ENCODE data around the gene EML2. TPM values are rescaled to one million over a fixed set of nuclear protein-coding genes. Genes with fewer than 3 reads are reported as not detected.

Gene EML2
- total RNA-seq, 2 donors from 2014 or later: 149 to 190 TPM

GRCh38 chr19:45667620-45668341 lies 28.6 kb upstream of the EML2 start, which contains the start of gene GIPR:
Gene GIPR, plus strand, starts transcription at chr19:45668221. Its CDS starts 1,300 bp downstream, at chr19:45669521.
- peaks cover 3 to 4% of the 10 kb centered on the region in 2 donors for H3K36me3 Mint-ChIP-seq (ENCODE audit: insufficient read depth in 2 of 2)
- DNase-seq: peak; percentile 78 to 81
- ATAC-seq (replicated peaks in 1 of 2): peak; percentile 93 to 95
- peak within 1 kb of the TSS; percentile 89 to 91 for H3K4me3 Mint-ChIP-seq
- no peaks in the 10 kb centered on the region for H3K9me3 Mint-ChIP-seq
- H3K27me3 Mint-ChIP-seq (ENCODE audit: low read depth): peaks cover 22% of the 10 kb centered on the region
- peak within 1 kb of the TSS; percentile 21 for H3K27ac Mint-ChIP-seq
- peaks cover 47% of the 10 kb centered on the region for H3K4me1 Mint-ChIP-seq (ENCODE audit: low read depth)

DNA sequence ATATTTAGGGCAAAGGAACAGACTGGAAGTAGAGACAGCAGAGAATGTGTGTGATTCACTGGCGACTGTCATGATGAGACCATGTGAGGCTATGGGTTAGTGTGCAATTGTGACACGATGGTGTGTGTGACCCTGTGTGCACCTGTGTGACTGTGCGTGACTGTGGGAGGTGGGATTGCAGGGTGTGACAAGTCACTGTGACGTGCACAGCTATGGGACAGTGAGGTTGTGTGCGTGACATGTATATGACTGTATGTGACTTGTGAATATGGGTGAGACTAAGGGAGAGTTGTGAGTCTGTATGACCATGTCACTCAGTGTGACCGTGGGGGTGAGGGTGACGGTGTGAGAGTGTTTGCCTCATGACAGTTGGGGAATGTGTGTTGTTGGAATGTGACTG lies 25.4 kb upstream of the EML2 start:
- no peak overlapping the region for H3K27ac Mint-ChIP-seq
- H3K27me3 Mint-ChIP-seq (ENCODE audit: low read depth): peaks cover 13% of the 10 kb centered on the region
- H3K36me3 Mint-ChIP-seq (ENCODE audit: insufficient read depth in 2 of 2): peaks cover 0 to 3% of the 10 kb centered on the region in 2 donors
- no peaks in the 10 kb centered on the region for H3K9me3 Mint-ChIP-seq
- peaks cover 31% of the 10 kb centered on the region for H3K4me1 Mint-ChIP-seq (ENCODE audit: low read depth)
- H3K4me3 Mint-ChIP-seq: no peak overlapping the region
- no peak for ATAC-seq (replicated peaks in 1 of 2)
- no peak for DNase-seq

- no peak for DNase-seq
- Mint-ChIP-seq H3K4me3 (no peak overlapping the region), H3K27ac (no peak overlapping the region), H3K9me3 (no peaks in the 10 kb centered on the region), H3K27me3 (ENCODE audit: low read depth) (peaks cover 8% of the 10 kb centered on the region), H3K36me3 (ENCODE audit: insufficient read depth in 2 of 2) (peaks cover 0 to 3% of the 10 kb centered on the region in 2 donors), H3K4me1 (ENCODE audit: low read depth) (peaks cover 23% of the 10 kb centered on the region)
- no peak for ATAC-seq (replicated peaks in 1 of 2)
Observed at GRCh38 chr19:45663800-45664199, 24.6 kb upstream of the EML2 start.

DNA sequence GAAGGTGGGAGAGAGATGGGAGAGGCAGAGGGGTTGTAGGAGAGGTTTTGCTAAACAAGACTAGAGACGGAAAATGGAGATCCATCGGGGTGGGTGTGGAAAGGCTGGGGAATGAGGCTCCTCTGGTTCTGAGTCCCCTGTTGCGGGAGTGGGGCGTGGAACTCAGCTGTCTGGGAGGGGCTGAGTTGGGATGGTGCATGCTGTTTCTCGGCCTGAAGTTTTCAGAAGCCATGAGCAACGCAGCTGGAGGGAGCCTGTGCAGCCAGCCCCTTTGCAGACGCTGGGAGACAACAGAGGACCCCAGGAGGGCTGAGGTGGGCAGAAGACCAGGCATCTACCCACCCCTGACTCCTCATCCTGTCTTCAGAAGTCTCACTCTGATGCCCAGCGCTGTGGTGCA lies 21.4 kb upstream of the EML2 start:
- H3K9me3 Mint-ChIP-seq: no peaks in the 10 kb centered on the region

DNA sequence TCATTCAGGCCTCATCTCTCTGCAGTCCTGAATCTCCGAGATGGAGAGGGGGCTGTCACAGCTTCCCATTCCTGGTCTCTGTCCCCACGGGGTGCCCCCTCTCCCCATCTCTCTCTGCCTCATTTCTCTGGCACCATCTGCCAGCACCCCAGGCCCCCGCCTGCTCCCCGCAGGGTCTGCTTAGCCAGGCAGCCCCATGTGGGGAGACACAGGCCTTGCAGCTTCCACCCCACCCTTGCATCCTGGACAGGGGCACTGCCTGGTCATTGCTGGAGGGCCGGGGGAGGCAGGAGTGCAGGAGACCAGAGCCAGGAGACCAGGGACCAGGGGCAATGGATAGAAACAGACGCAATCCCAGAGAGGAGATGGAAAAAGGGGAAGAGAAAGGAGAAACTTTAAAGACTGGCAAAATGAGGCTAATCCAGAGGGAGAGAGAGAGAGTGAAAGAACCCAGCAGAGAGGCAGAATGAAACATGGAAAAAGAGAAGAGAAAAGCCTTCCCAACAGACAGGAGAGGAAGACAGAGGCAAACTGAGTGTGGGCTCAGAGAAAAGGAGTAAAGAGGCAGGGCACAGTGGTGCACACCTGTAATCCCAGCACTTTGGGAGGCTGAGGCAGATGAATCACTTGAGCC lies 20.0 kb upstream of the EML2 start:
- H3K36me3 Mint-ChIP-seq (ENCODE audit: insufficient read depth in 2 of 2): no peaks in the 10 kb centered on the region
- ATAC-seq (replicated peaks in 1 of 2) (no peak), DNase-seq (no peak)
- H3K27ac Mint-ChIP-seq: no peak overlapping the region
- H3K4me1 Mint-ChIP-seq (ENCODE audit: low read depth): peaks cover 3% of the 10 kb centered on the region
- H3K27me3 Mint-ChIP-seq (ENCODE audit: low read depth): peaks cover 8% of the 10 kb centered on the region
- no peaks in the 10 kb centered on the region for H3K9me3 Mint-ChIP-seq
- H3K4me3 Mint-ChIP-seq: no peak overlapping the region

More for the DNA sequence above, 21.4 kb upstream of the EML2 start:
- no peak overlapping the region for H3K27ac Mint-ChIP-seq
- H3K4me3 Mint-ChIP-seq: no peak overlapping the region
- ATAC-seq (replicated peaks in 1 of 2) (no peak), DNase-seq (no peak)
- peaks cover 8% of the 10 kb centered on the region for H3K27me3 Mint-ChIP-seq (ENCODE audit: low read depth)
- H3K36me3 Mint-ChIP-seq (ENCODE audit: insufficient read depth in 2 of 2): no peaks in the 10 kb centered on the region
- H3K4me1 Mint-ChIP-seq (ENCODE audit: low read depth): peaks cover 11% of the 10 kb centered on the region

DNA sequence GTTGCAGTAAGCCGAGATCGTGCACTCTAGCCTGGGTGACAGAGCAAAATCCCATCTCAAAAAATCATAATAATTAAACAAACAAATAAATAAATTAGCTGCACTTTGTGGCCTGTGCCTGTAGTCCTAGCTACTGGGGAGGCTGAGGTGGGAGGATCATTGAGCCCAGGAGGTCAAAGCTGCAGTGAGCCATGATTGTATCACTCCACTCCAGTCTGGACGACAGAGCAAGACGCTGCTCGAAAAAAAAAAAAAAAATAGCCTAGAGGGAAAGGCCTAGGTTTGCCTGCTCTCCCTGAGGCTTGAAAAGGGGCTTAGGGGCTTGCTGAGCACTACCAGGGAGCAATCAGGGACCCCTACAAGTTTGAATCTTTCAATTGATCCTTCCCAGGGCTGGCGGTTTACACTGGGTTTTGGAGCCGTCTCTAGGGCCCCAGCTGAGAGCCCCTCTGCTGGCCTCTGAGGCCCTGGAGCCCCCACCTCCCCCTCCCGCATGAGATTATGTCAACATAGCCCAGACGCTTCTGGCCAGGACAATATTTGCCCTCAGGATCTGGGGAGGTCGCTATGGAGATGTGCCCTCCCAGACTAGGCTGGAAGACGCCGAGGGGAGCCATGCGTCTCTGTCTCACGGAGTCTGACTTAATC lies 18.4 kb upstream of the EML2 start:
- H3K36me3 Mint-ChIP-seq (ENCODE audit: insufficient read depth in 2 of 2): no peaks in the 10 kb centered on the region
- H3K4me3 Mint-ChIP-seq: no peak overlapping the region
- no peak overlapping the region for H3K27ac Mint-ChIP-seq
- peaks cover 8% of the 10 kb centered on the region for H3K27me3 Mint-ChIP-seq (ENCODE audit: low read depth)
- ATAC-seq (replicated peaks in 1 of 2) (no peak), DNase-seq (no peak)
- no peaks in the 10 kb centered on the region for H3K4me1 Mint-ChIP-seq (ENCODE audit: low read depth)
- no peaks in the 10 kb centered on the region for H3K9me3 Mint-ChIP-seq

- no peaks in the 10 kb centered on the region for H3K36me3 Mint-ChIP-seq (ENCODE audit: insufficient read depth in 2 of 2)
- no peaks in the 10 kb centered on the region for H3K9me3 Mint-ChIP-seq
- peaks cover under 1% of the 10 kb centered on the region for H3K27me3 Mint-ChIP-seq (ENCODE audit: low read depth)
- no peaks in the 10 kb centered on the region for H3K4me1 Mint-ChIP-seq (ENCODE audit: low read depth)
- H3K4me3 Mint-ChIP-seq: no peak overlapping the region
- no peak for ATAC-seq (replicated peaks in 1 of 2)
- DNase-seq: no peak
- no peak overlapping the region for H3K27ac Mint-ChIP-seq
Observed at GRCh38 chr19:45655073-45655472, 15.9 kb upstream of the EML2 start.

- H3K27me3 Mint-ChIP-seq (ENCODE audit: low read depth): no peaks in the 10 kb centered on the region
- ATAC-seq (replicated peaks in 1 of 2): no peak
- H3K4me1 Mint-ChIP-seq (ENCODE audit: low read depth): peaks cover 4% of the 10 kb centered on the region
- no peaks in the 10 kb centered on the region for H3K36me3 Mint-ChIP-seq (ENCODE audit: insufficient read depth in 2 of 2)
- H3K4me3 Mint-ChIP-seq: no peak overlapping the region
- no peaks in the 10 kb centered on the region for H3K9me3 Mint-ChIP-seq
- H3K27ac Mint-ChIP-seq: no peak overlapping the region
- no peak for DNase-seq
Observed at GRCh38 chr19:45653634-45654033, 14.4 kb upstream of the EML2 start.

DNA sequence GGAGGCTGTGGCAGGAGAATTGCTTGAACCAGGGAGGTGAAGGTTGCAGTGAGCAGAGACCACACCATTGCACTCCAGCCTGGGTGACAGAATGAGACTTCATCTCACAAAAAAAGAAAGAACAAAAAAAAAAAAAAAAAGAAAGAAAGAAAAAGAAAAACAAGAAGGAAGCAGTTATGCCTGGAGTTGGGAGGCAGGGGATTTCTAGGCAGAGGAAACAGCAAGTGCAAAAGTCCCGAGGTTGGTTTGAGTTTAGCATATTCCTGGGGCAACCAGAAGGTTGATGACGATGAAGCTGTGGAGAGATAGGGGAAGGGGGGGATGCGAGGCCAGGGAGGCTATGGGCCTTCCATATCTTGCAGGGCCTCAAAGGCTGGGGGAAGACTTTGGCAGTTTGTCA lies 11.5 kb upstream of the EML2 start:
- Mint-ChIP-seq H3K27ac (no peak overlapping the region), H3K9me3 (no peaks in the 10 kb centered on the region), H3K27me3 (ENCODE audit: low read depth) (no peaks in the 10 kb centered on the region), H3K4me1 (ENCODE audit: low read depth) (peaks cover 13% of the 10 kb centered on the region), H3K4me3 (no peak overlapping the region), H3K36me3 (ENCODE audit: insufficient read depth in 2 of 2) (no peaks in the 10 kb centered on the region)
- DNase-seq: no peak
- no peak for ATAC-seq (replicated peaks in 1 of 2)

- H3K9me3 Mint-ChIP-seq: no peaks in the 10 kb centered on the region
- peaks cover under 1 to 2% of the 10 kb centered on the region in 2 donors for H3K36me3 Mint-ChIP-seq (ENCODE audit: insufficient read depth in 2 of 2)
- ATAC-seq (replicated peaks in 1 of 2) (no peak), DNase-seq (no peak)
- H3K27ac Mint-ChIP-seq: peak overlapping the region; percentile 82
- peak overlapping the region; percentile 84 to 93 for H3K4me3 Mint-ChIP-seq
- no peaks in the 10 kb centered on the region for H3K27me3 Mint-ChIP-seq (ENCODE audit: low read depth)
- peaks cover 44% of the 10 kb centered on the region for H3K4me1 Mint-ChIP-seq (ENCODE audit: low read depth)
Observed at GRCh38 chr19:45646345-45646698, 7.1 kb upstream of the EML2 start.

DNA sequence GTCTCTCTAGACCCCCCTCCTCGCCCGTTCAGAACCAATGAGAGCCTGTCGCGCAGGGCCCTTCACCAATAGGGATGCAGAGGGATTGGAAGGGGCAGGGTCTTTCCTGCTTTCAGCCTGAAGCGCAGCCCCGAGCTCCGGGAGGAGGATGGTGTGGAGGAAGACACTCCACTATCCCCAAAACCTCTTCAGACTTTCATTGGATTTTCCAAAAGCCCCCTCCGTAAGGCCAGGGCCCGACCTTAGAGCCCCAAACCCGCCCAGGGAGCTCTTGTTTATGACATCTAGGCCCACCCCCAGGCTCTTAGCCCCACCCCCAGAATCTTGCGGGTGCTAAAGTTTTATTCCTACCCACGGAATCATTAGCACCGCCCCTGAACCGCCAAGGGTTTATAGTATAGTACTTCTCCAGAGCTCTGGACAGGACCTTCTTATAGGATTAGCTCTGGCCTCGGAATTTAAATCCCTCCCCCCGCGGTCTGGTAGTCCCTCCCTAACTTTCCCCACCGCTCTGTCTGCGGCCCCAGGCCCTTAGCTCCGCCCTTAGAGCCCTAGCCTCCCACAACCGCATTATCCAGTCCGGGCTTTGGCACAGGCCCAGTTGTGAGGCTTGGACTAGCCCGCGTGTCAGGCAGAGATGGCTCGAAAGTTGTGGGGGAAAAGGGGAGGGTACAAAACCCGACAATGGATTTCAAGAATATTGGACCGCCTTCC lies 6.6 kb upstream of the EML2 start:
- H3K36me3 Mint-ChIP-seq (ENCODE audit: insufficient read depth in 2 of 2): peaks cover 6 to 7% of the 10 kb centered on the region in 2 donors
- peaks cover 49% of the 10 kb centered on the region for H3K4me1 Mint-ChIP-seq (ENCODE audit: low read depth)
- peak; percentile 42 to 50 for ATAC-seq (replicated peaks in 1 of 2)
- peak overlapping the region; percentile 84 to 93 for H3K4me3 Mint-ChIP-seq
- peak overlapping the region; percentile 82 for H3K27ac Mint-ChIP-seq
- DNase-seq: peak; percentile 87 to 90
- H3K27me3 Mint-ChIP-seq (ENCODE audit: low read depth): no peaks in the 10 kb centered on the region
- peaks cover 0 to 3% of the 10 kb centered on the region in 2 donors for H3K9me3 Mint-ChIP-seq

- peaks cover 0 to 3% of the 10 kb centered on the region in 2 donors for H3K9me3 Mint-ChIP-seq
- peaks cover 56% of the 10 kb centered on the region for H3K4me1 Mint-ChIP-seq (ENCODE audit: low read depth)
- DNase-seq: no peak
- no peak for ATAC-seq (replicated peaks in 1 of 2)
- peak overlapping the region; percentile 82 for H3K27ac Mint-ChIP-seq
- peaks cover 9% of the 10 kb centered on the region in 2 donors for H3K36me3 Mint-ChIP-seq (ENCODE audit: insufficient read depth in 2 of 2)
- peak overlapping the region; percentile 84 to 94 for H3K4me3 Mint-ChIP-seq
- no peaks in the 10 kb centered on the region for H3K27me3 Mint-ChIP-seq (ENCODE audit: low read depth)
Observed at GRCh38 chr19:45645068-45645630, 6.0 kb upstream of the EML2 start.

All from activated T-cell treated with anti-CD3 and anti-CD28 coated beads, Interleukin-2, amount 50 U/mL, for 72 hours (primary cell).